IgD-negative memory B cell (primary cell): Measurements from ENCODE around the gene KLHL26. TPM values are rescaled to one million over a fixed set of nuclear protein-coding genes. Genes with fewer than 3 reads are reported as not detected.

Experiments used
- H3K27ac Mint-ChIP-seq, 3 donors: one replicate each; pipeline ENCODE4 v1.8.0; 2020 to 2022; ENCODE audit warnings: mild to moderate bottlenecking in 3 of 3, mixed read lengths in 3 of 3, moderate library complexity in 1 of 3
- H3K27me3 Mint-ChIP-seq: one replicate; pipeline ENCODE4 v1.8.0; 2021; ENCODE audit warnings: mixed read lengths
- H3K36me3 Mint-ChIP-seq: one replicate; pipeline ENCODE4 v1.8.0; 2020; ENCODE audit warnings: mild to moderate bottlenecking, mixed read lengths
- H3K4me1 Mint-ChIP-seq, 3 donors: one replicate each; pipeline ENCODE4 v1.8.0; 2020 to 2022; ENCODE audit warnings: mixed read lengths in 3 of 3, mild to moderate bottlenecking in 1 of 3
- H3K4me3 Mint-ChIP-seq, 4 donors: one replicate each; pipeline ENCODE4 v1.8.0; 2020 to 2022; ENCODE audit warnings: mild to moderate bottlenecking in 4 of 4, mixed read lengths in 4 of 4, moderate library complexity in 3 of 4
- H3K9me3 Mint-ChIP-seq, 3 donors: one replicate each; pipeline ENCODE4 v1.8.0; 2020 to 2021; ENCODE audit warnings: mixed read lengths in 3 of 3, mild to moderate bottlenecking in 1 of 3
- polyA plus RNA-seq: library from polyadenylated mRNA; unstranded; fragments of 300-500 nt; fragmentation: Illumina TruSeq; gene quantifications from one replicate; pipeline ENCODE4 v1.2.3, GENCODE V29; 2021

The KLHL26 gene
- polyA plus RNA-seq, 1 donor from 2014 or later, result 3.2 TPM

GRCh38 chr19:18704971-18705370 is 68.1 kb downstream of the KLHL26 start:
- Mint-ChIP-seq H3K36me3 (no peaks in the 10 kb centered on the region), H3K27ac (peak overlapping the region in 2 of 3 donors; percentile 23 to 74), H3K9me3 (no peaks in the 10 kb centered on the region), H3K4me1 (peaks cover 11 to 14% (median 12%) of the 10 kb centered on the region in 3 donors), H3K27me3 (no peaks in the 10 kb centered on the region), H3K4me3 (peak overlapping the region in 1 of 4 donors; percentile 60)

- Mint-ChIP-seq H3K9me3 (no peaks in the 10 kb centered on the region), H3K36me3 (peaks cover 1% of the 10 kb centered on the region), H3K27ac (no peak overlapping the region), H3K27me3 (no peaks in the 10 kb centered on the region), H3K4me3 (no peak overlapping the region), H3K4me1 (peaks cover 0 to 11% (median 6%) of the 10 kb centered on the region in 3 donors)
These were observed 71.8 kb downstream of the KLHL26 start for GRCh38 chr19:18708452-18709231.

GRCh38 chr19:18709546-18709945 is 72.7 kb downstream of the KLHL26 start:
- H3K4me3 Mint-ChIP-seq, result no peak overlapping the region
- H3K27ac Mint-ChIP-seq, result peak overlapping the region in 1 of 3 donors; percentile 39
- H3K9me3 Mint-ChIP-seq, result no peaks in the 10 kb centered on the region
- H3K4me1 Mint-ChIP-seq, result peaks cover 0 to 11% (median 6%) of the 10 kb centered on the region in 3 donors
- peaks cover 1% of the 10 kb centered on the region for H3K36me3 Mint-ChIP-seq
- no peaks in the 10 kb centered on the region for H3K27me3 Mint-ChIP-seq

GRCh38 chr19:18710186-18710585 is 73.4 kb downstream of the KLHL26 start:
- no peak overlapping the region for H3K4me3 Mint-ChIP-seq
- H3K4me1 Mint-ChIP-seq, result peaks cover 0 to 13% (median 5%) of the 10 kb centered on the region in 3 donors
- H3K27ac Mint-ChIP-seq, result no peak overlapping the region
- no peaks in the 10 kb centered on the region for H3K9me3 Mint-ChIP-seq
- H3K27me3 Mint-ChIP-seq, result no peaks in the 10 kb centered on the region
- peaks cover 1% of the 10 kb centered on the region for H3K36me3 Mint-ChIP-seq

GRCh38 chr19:18710996-18711751 is 74.3 kb downstream of the KLHL26 start:
- H3K27me3 Mint-ChIP-seq, result no peaks in the 10 kb centered on the region
- H3K36me3 Mint-ChIP-seq, result peaks cover 1% of the 10 kb centered on the region
- H3K9me3 Mint-ChIP-seq, result no peaks in the 10 kb centered on the region
- no peak overlapping the region for H3K27ac Mint-ChIP-seq
- H3K4me3 Mint-ChIP-seq, result no peak overlapping the region
- H3K4me1 Mint-ChIP-seq, result peaks cover 0 to 13% (median 6%) of the 10 kb centered on the region in 3 donors

- H3K27ac Mint-ChIP-seq, result no peak overlapping the region
- H3K4me3 Mint-ChIP-seq, result no peak overlapping the region
- peaks cover 5 to 11% (median 8%) of the 10 kb centered on the region in 3 donors for H3K4me1 Mint-ChIP-seq
- no peaks in the 10 kb centered on the region for H3K27me3 Mint-ChIP-seq
- no peaks in the 10 kb centered on the region for H3K9me3 Mint-ChIP-seq
- H3K36me3 Mint-ChIP-seq, result peaks cover 1% of the 10 kb centered on the region
These were observed 75.1 kb downstream of the KLHL26 start for GRCh38 chr19:18711893-18712292.

GRCh38 chr19:18712981-18713380 is 76.2 kb downstream of the KLHL26 start:
- H3K27me3 Mint-ChIP-seq, result no peaks in the 10 kb centered on the region
- H3K27ac Mint-ChIP-seq, result no peak overlapping the region
- H3K36me3 Mint-ChIP-seq, result peaks cover 2% of the 10 kb centered on the region
- H3K4me1 Mint-ChIP-seq, result peaks cover 5 to 16% (median 13%) of the 10 kb centered on the region in 3 donors
- H3K9me3 Mint-ChIP-seq, result no peaks in the 10 kb centered on the region
- H3K4me3 Mint-ChIP-seq, result peak overlapping the region in 1 of 4 donors; percentile 56

GRCh38 chr19:18713550-18714117 is 76.8 kb downstream of the KLHL26 start:
- Mint-ChIP-seq H3K27ac (no peak overlapping the region), H3K4me3 (no peak overlapping the region)

GRCh38 chr19:18715416-18715815 is 78.6 kb downstream of the KLHL26 start:
- Mint-ChIP-seq H3K4me3 (peak overlapping the region in 1 of 4 donors; percentile 8), H3K9me3 (no peaks in the 10 kb centered on the region), H3K27me3 (no peaks in the 10 kb centered on the region), H3K27ac (no peak overlapping the region), H3K4me1 (peaks cover 10 to 22% (median 22%) of the 10 kb centered on the region in 3 donors), H3K36me3 (peaks cover 6% of the 10 kb centered on the region)

More at GRCh38 chr19:18713550-18714117, 76.8 kb downstream of the KLHL26 start:
- Mint-ChIP-seq H3K36me3 (peaks cover 6% of the 10 kb centered on the region), H3K9me3 (no peaks in the 10 kb centered on the region), H3K4me1 (peaks cover 8 to 21% (median 20%) of the 10 kb centered on the region in 3 donors), H3K27me3 (no peaks in the 10 kb centered on the region)

GRCh38 chr19:18716857-18717256 is 80.0 kb downstream of the KLHL26 start:
- no peaks in the 10 kb centered on the region for H3K9me3 Mint-ChIP-seq
- H3K27ac Mint-ChIP-seq, result no peak overlapping the region
- no peak overlapping the region for H3K4me3 Mint-ChIP-seq
- no peaks in the 10 kb centered on the region for H3K27me3 Mint-ChIP-seq
- peaks cover 6% of the 10 kb centered on the region for H3K36me3 Mint-ChIP-seq
- H3K4me1 Mint-ChIP-seq, result peaks cover 13 to 26% (median 24%) of the 10 kb centered on the region in 3 donors

- no peak overlapping the region for H3K4me3 Mint-ChIP-seq
- H3K27ac Mint-ChIP-seq, result no peak overlapping the region
- peaks cover 9% of the 10 kb centered on the region for H3K36me3 Mint-ChIP-seq
- H3K4me1 Mint-ChIP-seq, result peaks cover 13 to 26% (median 24%) of the 10 kb centered on the region in 3 donors
- H3K9me3 Mint-ChIP-seq, result no peaks in the 10 kb centered on the region
- no peaks in the 10 kb centered on the region for H3K27me3 Mint-ChIP-seq
These were observed 80.8 kb downstream of the KLHL26 start for GRCh38 chr19:18717601-18718000.

GRCh38 chr19:18718015-18718526 is 81.2 kb downstream of the KLHL26 start:
- no peak overlapping the region for H3K4me3 Mint-ChIP-seq

GRCh38 chr19:18718846-18719458 is 82.1 kb downstream of the KLHL26 start:
- Mint-ChIP-seq H3K27me3 (no peaks in the 10 kb centered on the region), H3K4me3 (peak overlapping the region in 1 of 4 donors; percentile 43), H3K36me3 (peaks cover 9% of the 10 kb centered on the region), H3K27ac (peak overlapping the region in 1 of 3 donors; percentile 63), H3K4me1 (peaks cover 17 to 30% (median 19%) of the 10 kb centered on the region in 3 donors), H3K9me3 (no peaks in the 10 kb centered on the region)

More at GRCh38 chr19:18718015-18718526, 81.2 kb downstream of the KLHL26 start:
- H3K36me3 Mint-ChIP-seq, result peaks cover 9% of the 10 kb centered on the region
- no peak overlapping the region for H3K27ac Mint-ChIP-seq
- H3K27me3 Mint-ChIP-seq, result no peaks in the 10 kb centered on the region
- H3K9me3 Mint-ChIP-seq, result no peaks in the 10 kb centered on the region
- H3K4me1 Mint-ChIP-seq, result peaks cover 13 to 26% (median 21%) of the 10 kb centered on the region in 3 donors

GRCh38 chr19:18719541-18719940 is 82.7 kb downstream of the KLHL26 start:
- peaks cover 17 to 30% (median 19%) of the 10 kb centered on the region in 3 donors for H3K4me1 Mint-ChIP-seq

More at GRCh38 chr19:18719541-18719940, 82.7 kb downstream of the KLHL26 start:
- H3K36me3 Mint-ChIP-seq, result peaks cover 9% of the 10 kb centered on the region
- no peaks in the 10 kb centered on the region for H3K27me3 Mint-ChIP-seq
- H3K4me3 Mint-ChIP-seq, result no peak overlapping the region
- no peak overlapping the region for H3K27ac Mint-ChIP-seq
- no peaks in the 10 kb centered on the region for H3K9me3 Mint-ChIP-seq
